ENCODE results near the gene AUTS2.

DNA sequence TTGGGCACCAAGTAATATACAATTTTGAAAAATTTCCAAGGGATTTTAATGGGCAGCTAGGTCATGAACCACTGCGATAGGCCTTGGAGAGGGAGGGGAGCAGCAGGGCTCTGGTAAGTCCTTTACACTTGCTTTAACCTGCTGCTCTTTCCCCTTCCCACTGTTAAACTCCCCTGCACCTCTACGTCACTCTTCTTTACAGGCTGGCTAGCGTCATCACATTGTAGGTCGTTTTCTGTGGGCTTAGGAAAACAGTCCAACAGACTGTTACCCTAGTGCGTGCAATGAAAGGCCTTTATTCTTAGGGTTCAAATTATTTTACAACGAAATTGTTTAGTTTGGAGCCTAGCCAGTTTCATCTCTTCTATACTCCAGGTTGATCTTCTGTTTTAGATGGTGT is 235.7 kb downstream of the AUTS2 start:
- TF ChIP-seq, protein P1, sequence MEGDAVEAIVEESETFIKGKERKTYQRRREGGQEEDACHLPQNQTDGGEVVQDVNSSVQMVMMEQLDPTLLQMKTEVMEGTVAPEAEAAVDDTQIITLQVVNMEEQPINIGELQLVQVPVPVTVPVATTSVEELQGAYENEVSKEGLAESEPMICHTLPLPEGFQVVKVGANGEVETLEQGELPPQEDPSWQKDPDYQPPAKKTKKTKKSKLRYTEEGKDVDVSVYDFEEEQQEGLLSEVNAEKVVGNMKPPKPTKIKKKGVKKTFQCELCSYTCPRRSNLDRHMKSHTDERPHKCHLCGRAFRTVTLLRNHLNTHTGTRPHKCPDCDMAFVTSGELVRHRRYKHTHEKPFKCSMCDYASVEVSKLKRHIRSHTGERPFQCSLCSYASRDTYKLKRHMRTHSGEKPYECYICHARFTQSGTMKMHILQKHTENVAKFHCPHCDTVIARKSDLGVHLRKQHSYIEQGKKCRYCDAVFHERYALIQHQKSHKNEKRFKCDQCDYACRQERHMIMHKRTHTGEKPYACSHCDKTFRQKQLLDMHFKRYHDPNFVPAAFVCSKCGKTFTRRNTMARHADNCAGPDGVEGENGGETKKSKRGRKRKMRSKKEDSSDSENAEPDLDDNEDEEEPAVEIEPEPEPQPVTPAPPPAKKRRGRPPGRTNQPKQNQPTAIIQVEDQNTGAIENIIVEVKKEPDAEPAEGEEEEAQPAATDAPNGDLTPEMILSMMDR (conservative IDR thresholded peaks at IDR 0.05; ENCODE audit: low read depth, low read length): no peak
- no peak for TF ChIP-seq EZH2 (IDR thresholded peaks at IDR 0.05; ENCODE audit: borderline replicate concordance, low read depth, low read length, poor library complexity, severe bottlenecking)

Data from A673 (cell line).